ENCODE results near the gene HDAC3.

DNA sequence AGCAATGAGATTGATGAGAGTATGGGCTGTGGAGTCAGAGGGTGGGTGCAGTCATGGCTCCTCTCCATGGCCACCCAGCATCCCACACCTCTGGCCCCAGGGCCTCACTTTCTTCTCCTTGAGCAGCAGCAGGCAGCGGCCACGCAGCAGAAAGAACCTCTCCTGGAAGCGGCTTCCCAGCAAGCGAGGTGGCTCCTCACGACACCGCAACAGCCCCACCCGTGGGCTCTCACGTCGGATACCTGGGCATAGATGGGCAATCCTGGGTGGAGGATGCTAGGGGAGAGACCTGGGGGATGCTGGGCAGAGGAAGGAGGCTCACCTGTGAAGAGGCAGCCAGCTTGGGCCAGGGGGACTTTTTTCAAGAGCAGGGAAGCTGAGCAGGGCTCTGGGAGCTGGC, 19.7 kb upstream of the HDAC3 start:
- TF ChIP-seq, protein P1, sequence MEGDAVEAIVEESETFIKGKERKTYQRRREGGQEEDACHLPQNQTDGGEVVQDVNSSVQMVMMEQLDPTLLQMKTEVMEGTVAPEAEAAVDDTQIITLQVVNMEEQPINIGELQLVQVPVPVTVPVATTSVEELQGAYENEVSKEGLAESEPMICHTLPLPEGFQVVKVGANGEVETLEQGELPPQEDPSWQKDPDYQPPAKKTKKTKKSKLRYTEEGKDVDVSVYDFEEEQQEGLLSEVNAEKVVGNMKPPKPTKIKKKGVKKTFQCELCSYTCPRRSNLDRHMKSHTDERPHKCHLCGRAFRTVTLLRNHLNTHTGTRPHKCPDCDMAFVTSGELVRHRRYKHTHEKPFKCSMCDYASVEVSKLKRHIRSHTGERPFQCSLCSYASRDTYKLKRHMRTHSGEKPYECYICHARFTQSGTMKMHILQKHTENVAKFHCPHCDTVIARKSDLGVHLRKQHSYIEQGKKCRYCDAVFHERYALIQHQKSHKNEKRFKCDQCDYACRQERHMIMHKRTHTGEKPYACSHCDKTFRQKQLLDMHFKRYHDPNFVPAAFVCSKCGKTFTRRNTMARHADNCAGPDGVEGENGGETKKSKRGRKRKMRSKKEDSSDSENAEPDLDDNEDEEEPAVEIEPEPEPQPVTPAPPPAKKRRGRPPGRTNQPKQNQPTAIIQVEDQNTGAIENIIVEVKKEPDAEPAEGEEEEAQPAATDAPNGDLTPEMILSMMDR (conservative IDR thresholded peaks at IDR 0.05; ENCODE audit: low read length), result no peak
- TF ChIP-seq EZH2phosphoT487 (IDR thresholded peaks at IDR 0.05; ENCODE audit: borderline replicate concordance, low read depth, low read length), result no peak
